Measurements from ENCODE around the gene FOXL2NB. TPM values are rescaled to one million over a fixed set of nuclear protein-coding genes. Genes with fewer than 3 reads are reported as not detected.
"Not testable (repeated sequence)": the region's sequence is repeated elsewhere in the genome, so short reads cannot be mapped to it uniquely, and the experiment has no call there.

FOXL2NB gene
- polyA plus RNA-seq, 2 donors: 0.04 to 0.06 TPM

DNA sequence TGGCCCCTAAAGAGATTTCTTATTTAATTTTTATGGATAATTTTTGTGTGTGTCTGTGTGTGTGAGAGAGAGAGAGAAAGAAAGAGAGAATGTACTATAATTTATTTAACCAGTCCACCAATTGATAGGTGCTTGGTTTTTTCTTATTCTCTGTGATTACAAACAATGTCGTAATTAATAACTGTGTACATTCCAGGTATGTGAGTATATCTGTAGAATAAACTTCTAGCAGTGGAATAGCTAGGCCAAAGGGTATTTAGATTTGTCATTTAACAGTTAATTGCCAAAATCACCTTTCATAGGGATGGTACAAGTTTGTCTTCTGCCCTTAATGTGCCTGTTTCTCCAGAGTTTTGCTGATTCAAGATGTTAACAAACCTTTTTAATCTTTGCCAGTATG lies 35.4 kb upstream of the FOXL2NB start:
- 90 to 100% methylated on average over 1 of the region's 1 CpG for WGBS, 2 donors
- Histone ChIP-seq H3K4me3 (ENCODE audit: low read depth in 1 of 2, low read length in 2 of 2) (no peak overlapping the region), H3K9me3 (ENCODE audit: control insufficient read depth in 2 of 2, insufficient read depth in 1 of 2, low read depth in 1 of 2, low read length in 1 of 2) (no peaks in the 10 kb centered on the region), H3K27me3 (ENCODE audit: control insufficient read depth in 1 of 2, insufficient read depth in 2 of 2, low read length in 2 of 2) (no peaks in the 10 kb centered on the region), H3K36me3 (ENCODE audit: control insufficient read depth in 2 of 2, insufficient read depth in 2 of 2, low read length in 1 of 2) (no peaks in the 10 kb centered on the region), H3K27ac (ENCODE audit: low read depth in 2 of 2, low read length in 1 of 2) (no peak overlapping the region), H3K4me1 (ENCODE audit: control insufficient read depth in 2 of 2, insufficient read depth in 2 of 2, low read length in 1 of 2) (peaks cover 0 to 2% of the 10 kb centered on the region in 2 donors)

DNA sequence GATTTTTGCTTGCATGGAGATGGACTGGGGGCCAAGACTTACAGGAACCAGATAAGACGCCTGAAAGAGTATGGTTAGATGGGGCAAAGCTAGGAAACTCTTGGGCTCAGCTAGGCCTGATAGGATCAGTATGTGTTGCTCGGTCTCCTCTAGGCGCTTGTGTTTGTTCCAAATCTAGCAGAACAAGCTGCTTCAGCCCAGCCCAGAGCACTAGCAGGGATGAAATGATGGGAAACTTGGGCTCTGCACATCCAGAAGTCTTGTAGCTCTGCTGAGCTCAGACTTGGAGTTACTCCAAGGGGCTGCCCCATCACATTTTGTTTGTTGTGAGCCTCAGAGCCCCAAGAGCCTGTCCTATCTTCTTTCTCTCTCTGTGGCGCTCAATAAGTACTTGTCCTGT lies 34.8 kb upstream of the FOXL2NB start:
- WGBS, 2 donors: 59 to 62% methylated on average over 4 of the region's 4 CpGs
- no peaks in the 10 kb centered on the region for H3K9me3 ChIP-seq (ENCODE audit: control insufficient read depth in 2 of 2, insufficient read depth in 1 of 2, low read depth in 1 of 2, low read length in 1 of 2)
- no peak overlapping the region for H3K4me3 ChIP-seq (ENCODE audit: low read depth in 1 of 2, low read length in 2 of 2)
- H3K36me3 ChIP-seq (ENCODE audit: control insufficient read depth in 2 of 2, insufficient read depth in 2 of 2, low read length in 1 of 2): no peaks in the 10 kb centered on the region
- H3K27ac ChIP-seq (ENCODE audit: low read depth in 2 of 2, low read length in 1 of 2): no peak overlapping the region
- peaks cover 0 to 2% of the 10 kb centered on the region in 2 donors for H3K4me1 ChIP-seq (ENCODE audit: control insufficient read depth in 2 of 2, insufficient read depth in 2 of 2, low read length in 1 of 2)
- no peaks in the 10 kb centered on the region for H3K27me3 ChIP-seq (ENCODE audit: control insufficient read depth in 1 of 2, insufficient read depth in 2 of 2, low read length in 2 of 2)

DNA sequence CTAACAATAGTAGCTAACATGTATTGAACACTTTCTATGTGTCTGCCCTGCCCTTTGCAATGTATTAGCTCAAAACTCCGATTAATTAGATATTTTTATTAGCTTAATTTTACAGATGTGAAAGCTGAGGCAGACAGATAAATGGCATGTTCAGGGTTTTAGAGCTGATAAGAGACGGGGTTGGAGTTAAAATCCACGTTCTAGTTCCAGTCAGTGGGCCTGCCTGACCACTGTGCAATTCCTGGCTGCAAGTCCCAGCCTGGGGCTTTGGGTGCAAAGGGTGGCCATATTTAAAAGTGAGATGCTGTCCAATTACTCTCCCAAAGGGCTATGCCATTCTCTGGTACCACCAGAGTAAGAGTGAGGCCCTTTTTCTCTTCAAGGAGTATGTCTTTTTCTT lies 33.3 kb upstream of the FOXL2NB start:
- H3K36me3 ChIP-seq (ENCODE audit: control insufficient read depth in 2 of 2, insufficient read depth in 2 of 2, low read length in 1 of 2): no peaks in the 10 kb centered on the region
- peaks cover 0 to 2% of the 10 kb centered on the region in 2 donors for H3K4me1 ChIP-seq (ENCODE audit: control insufficient read depth in 2 of 2, insufficient read depth in 2 of 2, low read length in 1 of 2)
- H3K9me3 ChIP-seq (ENCODE audit: control insufficient read depth in 2 of 2, insufficient read depth in 1 of 2, low read depth in 1 of 2, low read length in 1 of 2): no peaks in the 10 kb centered on the region
- H3K27me3 ChIP-seq (ENCODE audit: control insufficient read depth in 1 of 2, insufficient read depth in 2 of 2, low read length in 2 of 2): no peaks in the 10 kb centered on the region
- WGBS, 2 donors: 87 to 93% methylated on average over 3 of the region's 3 CpGs
- no peak overlapping the region for H3K4me3 ChIP-seq (ENCODE audit: low read depth in 1 of 2, low read length in 2 of 2)
- H3K27ac ChIP-seq (ENCODE audit: low read depth in 2 of 2, low read length in 1 of 2): no peak overlapping the region

DNA sequence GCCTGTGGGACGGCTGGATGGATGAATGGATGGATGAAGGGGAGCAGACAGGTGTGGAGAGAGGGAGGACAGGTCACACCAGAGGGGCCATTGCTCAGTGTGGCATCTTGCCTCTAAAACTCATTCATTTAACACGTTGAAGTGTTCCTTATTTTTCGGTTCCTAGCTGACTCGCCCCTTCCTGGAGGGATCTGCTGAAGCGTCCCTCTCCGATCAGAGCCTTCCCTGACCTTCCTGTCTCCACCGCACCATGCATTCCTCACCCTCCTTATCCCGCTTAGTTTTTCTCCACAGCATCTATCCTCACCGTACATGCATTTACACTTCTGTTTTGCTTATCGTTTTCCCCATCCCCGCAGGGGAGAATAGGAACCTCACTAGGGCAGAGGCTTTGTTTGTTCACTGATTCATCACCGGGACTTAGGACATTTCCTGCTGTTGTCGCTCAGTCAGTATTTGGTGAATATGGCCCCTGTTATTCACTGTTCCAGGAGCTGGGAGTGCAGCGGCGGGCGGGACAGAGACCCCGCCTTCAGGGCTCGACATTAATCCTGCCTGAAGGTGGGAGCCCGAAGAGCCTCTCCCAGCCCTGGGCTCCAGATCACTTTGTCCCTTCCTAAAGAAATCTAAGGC lies 32.0 kb upstream of the FOXL2NB start:
- Histone ChIP-seq H3K27ac (ENCODE audit: low read depth in 2 of 2, low read length in 1 of 2) (peak overlapping the region; percentile 96), H3K4me1 (ENCODE audit: control insufficient read depth in 2 of 2, insufficient read depth in 2 of 2, low read length in 1 of 2) (peaks cover 0 to 2% of the 10 kb centered on the region in 2 donors), H3K36me3 (ENCODE audit: control insufficient read depth in 2 of 2, insufficient read depth in 2 of 2, low read length in 1 of 2) (no peaks in the 10 kb centered on the region), H3K9me3 (ENCODE audit: control insufficient read depth in 2 of 2, insufficient read depth in 1 of 2, low read depth in 1 of 2, low read length in 1 of 2) (no peaks in the 10 kb centered on the region), H3K4me3 (ENCODE audit: low read depth in 1 of 2, low read length in 2 of 2) (peak overlapping the region; percentile 75 to 83), H3K27me3 (ENCODE audit: control insufficient read depth in 1 of 2, insufficient read depth in 2 of 2, low read length in 2 of 2) (no peaks in the 10 kb centered on the region)
- 10 to 12% methylated on average over 19 of the region's 19 CpGs for WGBS, 2 donors

DNA sequence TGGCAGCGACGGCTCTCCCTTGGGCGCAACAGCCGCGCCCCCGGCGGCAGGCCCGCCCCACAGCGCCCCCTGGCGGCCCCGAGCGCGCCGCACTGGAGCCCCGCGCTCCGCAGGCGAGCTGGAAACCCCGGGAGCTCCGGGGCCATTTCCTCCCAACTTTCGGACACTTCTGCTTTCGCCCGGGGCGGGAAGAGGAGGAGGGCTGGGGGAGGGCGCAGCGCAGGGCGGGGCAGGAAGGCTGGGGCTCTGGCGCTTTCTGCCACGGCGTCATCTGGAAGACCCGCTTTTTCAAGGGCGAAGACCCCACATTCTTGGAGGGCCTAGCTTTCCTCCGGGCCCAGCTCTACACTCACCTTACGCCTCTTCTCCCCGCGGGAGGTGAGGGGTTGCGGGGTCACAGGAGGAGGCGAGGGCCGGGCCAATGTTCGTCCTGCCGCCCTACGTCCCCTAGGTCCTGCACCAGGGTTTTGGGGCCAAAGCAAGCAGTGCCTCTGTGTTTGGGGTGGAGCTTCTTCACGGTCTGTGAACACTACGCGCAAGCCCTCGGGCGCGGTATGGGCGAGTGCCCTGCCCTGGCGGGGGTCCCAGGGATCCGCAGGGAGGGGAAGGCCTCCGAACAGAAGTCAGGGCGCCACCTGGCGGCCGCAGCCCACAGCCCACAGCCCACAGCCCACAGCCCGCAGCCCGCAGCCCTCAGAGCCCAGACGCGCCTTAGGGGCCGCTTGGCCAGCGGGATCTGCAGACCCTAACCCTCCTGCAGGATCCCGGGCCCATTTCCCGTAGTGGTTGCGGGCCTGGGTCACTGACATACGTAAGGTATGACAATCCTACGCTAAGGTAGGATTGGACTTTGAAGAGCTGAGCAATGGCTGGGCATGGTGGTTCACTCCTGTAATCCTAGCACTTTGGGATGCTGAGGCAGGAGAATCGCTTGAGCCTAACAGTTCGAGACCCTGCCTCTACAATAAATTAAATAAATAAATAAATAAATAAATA lies 31.2 kb upstream of the FOXL2NB start:
- peaks cover 0 to 2% of the 10 kb centered on the region in 2 donors for H3K4me1 ChIP-seq (ENCODE audit: control insufficient read depth in 2 of 2, insufficient read depth in 2 of 2, low read length in 1 of 2)
- 2% methylated on average over 58 to 68 of the region's 68 CpGs for WGBS, 2 donors

DNA sequence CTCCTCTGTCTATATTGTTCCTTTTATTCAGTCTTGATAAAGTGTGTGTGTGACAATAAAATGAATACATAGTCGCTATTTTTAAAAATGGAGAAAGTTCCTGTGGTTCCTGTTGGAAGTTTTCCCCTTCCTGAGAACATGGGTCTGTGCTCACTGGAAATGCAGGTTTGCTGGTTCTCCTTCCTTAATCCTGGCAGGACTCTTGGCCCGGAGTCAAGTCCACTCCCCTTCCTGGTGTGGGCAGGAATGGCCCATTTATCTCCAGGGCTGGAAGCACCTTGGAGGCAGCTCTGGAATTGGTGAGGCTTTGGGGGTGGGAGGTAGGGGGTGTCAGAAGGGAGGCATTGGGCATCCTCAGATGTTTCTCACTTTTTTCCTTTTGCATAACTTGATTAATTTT lies 30.2 kb upstream of the FOXL2NB start:
- 30 to 35% methylated on average over 2 of the region's 2 CpGs for WGBS, 2 donors
- no peak overlapping the region for H3K4me3 ChIP-seq (ENCODE audit: low read depth in 1 of 2, low read length in 2 of 2)
- H3K27ac ChIP-seq (ENCODE audit: low read depth in 2 of 2, low read length in 1 of 2): no peak overlapping the region
- H3K36me3 ChIP-seq (ENCODE audit: control insufficient read depth in 2 of 2, insufficient read depth in 2 of 2, low read length in 1 of 2): no peaks in the 10 kb centered on the region
- no peaks in the 10 kb centered on the region for H3K9me3 ChIP-seq (ENCODE audit: control insufficient read depth in 2 of 2, insufficient read depth in 1 of 2, low read depth in 1 of 2, low read length in 1 of 2)
- H3K27me3 ChIP-seq (ENCODE audit: control insufficient read depth in 1 of 2, insufficient read depth in 2 of 2, low read length in 2 of 2): no peaks in the 10 kb centered on the region
- H3K4me1 ChIP-seq (ENCODE audit: control insufficient read depth in 2 of 2, insufficient read depth in 2 of 2, low read length in 1 of 2): peaks cover 0 to 2% of the 10 kb centered on the region in 2 donors

More for the DNA sequence above, 31.2 kb upstream of the FOXL2NB start:
- no peaks in the 10 kb centered on the region for H3K36me3 ChIP-seq (ENCODE audit: control insufficient read depth in 2 of 2, insufficient read depth in 2 of 2, low read length in 1 of 2)
- peak overlapping the region; percentile 96 for H3K27ac ChIP-seq (ENCODE audit: low read depth in 2 of 2, low read length in 1 of 2)
- no peaks in the 10 kb centered on the region for H3K9me3 ChIP-seq (ENCODE audit: control insufficient read depth in 2 of 2, insufficient read depth in 1 of 2, low read depth in 1 of 2, low read length in 1 of 2)
- H3K4me3 ChIP-seq (ENCODE audit: low read depth in 1 of 2, low read length in 2 of 2): peak overlapping the region; percentile 75 to 83
- H3K27me3 ChIP-seq (ENCODE audit: control insufficient read depth in 1 of 2, insufficient read depth in 2 of 2, low read length in 2 of 2): no peaks in the 10 kb centered on the region

DNA sequence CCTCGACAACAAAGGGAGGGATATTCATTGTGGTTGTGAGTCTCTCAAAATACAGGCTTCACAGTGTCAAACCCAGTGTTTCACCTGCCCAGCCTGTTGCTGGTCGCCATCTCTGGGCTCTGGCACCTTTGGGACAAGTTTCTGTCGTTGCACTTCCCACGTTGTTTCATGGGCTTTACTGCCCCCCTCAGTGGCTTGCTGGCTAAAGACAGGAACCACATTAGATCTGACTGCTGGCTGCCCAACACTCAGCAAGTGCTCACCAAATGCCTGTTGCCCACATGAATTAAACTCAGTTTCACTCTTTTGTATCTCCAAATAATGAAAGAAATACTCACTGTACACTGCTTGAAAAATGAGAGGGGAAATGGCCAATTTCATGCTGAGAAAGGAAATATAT lies 27.7 kb upstream of the FOXL2NB start:
- 67 to 73% methylated on average over 4 of the region's 4 CpGs for WGBS, 2 donors
- Histone ChIP-seq H3K4me3 (ENCODE audit: low read depth in 1 of 2, low read length in 2 of 2) (no peak overlapping the region), H3K36me3 (ENCODE audit: control insufficient read depth in 2 of 2, insufficient read depth in 2 of 2, low read length in 1 of 2) (no peaks in the 10 kb centered on the region), H3K27me3 (ENCODE audit: control insufficient read depth in 1 of 2, insufficient read depth in 2 of 2, low read length in 2 of 2) (no peaks in the 10 kb centered on the region), H3K9me3 (ENCODE audit: control insufficient read depth in 2 of 2, insufficient read depth in 1 of 2, low read depth in 1 of 2, low read length in 1 of 2) (peaks cover 0 to 2% of the 10 kb centered on the region in 2 donors), H3K4me1 (ENCODE audit: control insufficient read depth in 2 of 2, insufficient read depth in 2 of 2, low read length in 1 of 2) (peaks cover 0 to 4% of the 10 kb centered on the region in 2 donors), H3K27ac (ENCODE audit: low read depth in 2 of 2, low read length in 1 of 2) (no peak overlapping the region)

DNA sequence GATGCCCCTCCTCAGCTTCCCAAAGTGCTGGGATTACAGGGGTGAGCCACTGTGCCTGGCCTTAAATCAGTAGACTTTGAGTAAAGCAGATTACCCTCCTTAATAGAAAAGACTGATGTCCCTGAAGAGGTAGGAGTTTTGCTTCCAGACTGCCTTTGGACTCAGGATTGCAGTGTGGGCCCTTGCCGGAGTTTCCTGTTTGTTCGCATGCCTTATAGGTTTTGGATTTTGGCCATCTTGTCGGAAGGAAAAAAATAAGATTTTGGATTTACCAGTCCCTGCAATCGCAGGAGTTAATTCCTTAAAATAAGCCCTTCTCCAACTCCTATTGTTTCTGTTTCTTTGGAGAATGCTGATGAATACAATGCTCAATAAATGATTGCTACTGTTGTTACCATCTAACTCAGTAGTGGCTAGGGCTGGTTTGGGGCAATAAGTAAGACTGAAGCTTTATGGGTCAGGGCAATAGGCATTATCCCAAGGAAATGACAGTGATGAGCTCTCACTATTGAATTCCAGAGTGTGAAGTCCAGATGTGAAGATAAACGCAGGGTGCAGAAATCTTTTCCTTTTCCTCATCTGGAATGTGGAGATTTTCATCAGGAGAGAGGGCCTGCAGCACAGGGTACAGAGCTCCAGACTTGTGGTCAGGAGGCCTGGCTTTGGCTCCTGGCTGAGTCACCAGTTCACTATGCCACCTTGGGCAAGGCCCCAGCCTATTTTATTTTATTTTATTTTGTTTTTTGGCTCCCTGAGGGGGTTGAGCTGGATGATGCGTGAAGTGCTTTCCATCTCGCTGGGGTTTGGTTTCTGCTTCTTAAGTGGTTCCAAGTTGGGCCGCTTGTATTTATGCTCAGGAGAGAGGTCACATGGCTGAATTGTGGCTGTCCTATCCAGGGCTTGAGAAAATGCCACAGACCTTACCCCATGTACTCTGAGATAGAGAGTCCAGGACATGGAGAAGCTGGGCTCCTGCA lies 25.4 kb upstream of the FOXL2NB start:
- H3K4me3 ChIP-seq (ENCODE audit: low read depth in 1 of 2, low read length in 2 of 2): no peak overlapping the region
- peaks cover 0 to 2% of the 10 kb centered on the region in 2 donors for H3K9me3 ChIP-seq (ENCODE audit: control insufficient read depth in 2 of 2, insufficient read depth in 1 of 2, low read depth in 1 of 2, low read length in 1 of 2)
- 56 to 73% methylated on average over 8 of the region's 8 CpGs for WGBS, 2 donors
- H3K27me3 ChIP-seq (ENCODE audit: control insufficient read depth in 1 of 2, insufficient read depth in 2 of 2, low read length in 2 of 2): no peaks in the 10 kb centered on the region
- no peak overlapping the region for H3K27ac ChIP-seq (ENCODE audit: low read depth in 2 of 2, low read length in 1 of 2)
- H3K36me3 ChIP-seq (ENCODE audit: control insufficient read depth in 2 of 2, insufficient read depth in 2 of 2, low read length in 1 of 2): no peaks in the 10 kb centered on the region
- H3K4me1 ChIP-seq (ENCODE audit: control insufficient read depth in 2 of 2, insufficient read depth in 2 of 2, low read length in 1 of 2): peaks cover 0 to 2% of the 10 kb centered on the region in 2 donors

DNA sequence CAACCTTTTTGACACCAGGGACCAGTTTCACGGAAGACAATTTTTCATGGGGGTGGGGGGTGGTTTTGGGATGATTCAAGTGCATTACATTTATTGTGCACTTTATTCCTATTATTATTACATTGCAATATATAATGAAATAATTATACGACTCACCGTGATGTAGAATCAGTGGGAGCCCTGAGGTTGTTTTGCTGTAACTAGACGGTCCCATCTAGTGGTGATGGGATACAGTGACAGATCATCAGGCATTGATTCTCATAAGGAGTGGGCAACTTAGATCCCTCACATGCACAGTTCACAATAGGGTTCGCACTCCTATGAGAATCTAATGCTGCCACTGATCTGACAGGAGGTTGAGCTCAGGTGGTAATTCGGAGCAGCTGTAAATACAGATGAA lies 24.6 kb upstream of the FOXL2NB start:
- H3K4me3 ChIP-seq (ENCODE audit: low read depth in 1 of 2, low read length in 2 of 2); H3K27me3 ChIP-seq (ENCODE audit: control insufficient read depth in 1 of 2, insufficient read depth in 2 of 2, low read length in 2 of 2); H3K4me1 ChIP-seq (ENCODE audit: control insufficient read depth in 2 of 2, insufficient read depth in 2 of 2, low read length in 1 of 2); H3K9me3 ChIP-seq (ENCODE audit: control insufficient read depth in 2 of 2, insufficient read depth in 1 of 2, low read depth in 1 of 2, low read length in 1 of 2); H3K27ac ChIP-seq (ENCODE audit: low read depth in 2 of 2, low read length in 1 of 2); H3K36me3 ChIP-seq (ENCODE audit: control insufficient read depth in 2 of 2, insufficient read depth in 2 of 2, low read length in 1 of 2): not testable (repeated sequence)
- WGBS, 2 donors: 87 to 90% methylated on average over 6 of the region's 6 CpGs
